GM23338 (cell line): Measurements from ENCODE around the gene IGSF9B. TPM values are rescaled to one million over a fixed set of nuclear protein-coding genes. Genes with fewer than 3 reads are reported as not detected.

Experiments used
- ATAC-seq: fragments of 200-7000 bp; cut with Tn5 transposase; 3 replicates; pipeline ENCODE4 v1.9.1; 2020
- DNase-seq: peaks from one replicate; pipeline ENCODE4 v3.0.0-alpha.2; 2015; ENCODE audit warnings: low spot score
- H2AFZ ChIP-seq: fragments of 200-600 bp; sonication (generic); 2 replicates; pipeline ENCODE4 v1.8.0; 2016; ENCODE audit warnings: antibody characterized with exemption, mild to moderate bottlenecking, moderate library complexity
- H3F3A ChIP-seq: fragments of 200-600 bp; sonication (generic); replicated peaks from 2 replicates; pipeline ENCODE4 v1.8.0; 2017; ENCODE audit warnings: antibody characterized with exemption, mixed run types, low read depth
- H3K27ac ChIP-seq: fragments of 200-600 bp; sonication (generic); 2 replicates; pipeline ENCODE4 v1.6.1; 2016; ENCODE audit warnings: low read depth
- H3K27me3 ChIP-seq: fragments of 200-600 bp; sonication (generic); 2 replicates; pipeline ENCODE4 v1.8.0; 2016; ENCODE audit warnings: mild to moderate bottlenecking, mixed run types, moderate library complexity; ENCODE audit not compliant: insufficient read depth
- H3K36me3 ChIP-seq: fragments of 200-600 bp; sonication (generic); 2 replicates; pipeline ENCODE4 v1.8.0; 2016; ENCODE audit warnings: mild to moderate bottlenecking; ENCODE audit not compliant: insufficient read depth
- H3K4me1 ChIP-seq: fragments of 200-600 bp; sonication (generic); 2 replicates; pipeline ENCODE4 v1.8.0; 2016; ENCODE audit warnings: mild to moderate bottlenecking, moderate library complexity; ENCODE audit not compliant: insufficient read depth
- H3K4me2 ChIP-seq: fragments of 200-600 bp; sonication (generic); 2 replicates; pipeline ENCODE4 v1.7.1; 2017; ENCODE audit warnings: mixed run types
- H3K4me3 ChIP-seq: fragments of 200-600 bp; sonication (generic); 2 replicates; pipeline ENCODE4 v1.6.1; 2016; ENCODE audit warnings: mixed run types
- H3K79me2 ChIP-seq: fragments of 200-600 bp; sonication (generic); replicated peaks from 2 replicates; pipeline ENCODE4 v1.8.0; 2017; ENCODE audit warnings: mild to moderate bottlenecking; ENCODE audit not compliant: insufficient read depth
- H3K9me2 ChIP-seq: fragments of 200-600 bp; sonication (generic); 2 replicates; pipeline ENCODE4 v1.8.0; 2017; ENCODE audit not compliant: insufficient read depth
- H4K20me1 ChIP-seq: fragments of 200-600 bp; sonication (generic); replicated peaks from 2 replicates; pipeline ENCODE4 v1.8.0; 2017; ENCODE audit warnings: mild to moderate bottlenecking; ENCODE audit not compliant: insufficient read depth
- H3K27ac Mint-ChIP-seq: 2 replicates; pipeline ENCODE4 v1.8.0; 2020; ENCODE audit warnings: inconsistent platforms, mild to moderate bottlenecking, moderate library complexity, mixed read lengths
- H3K27me3 Mint-ChIP-seq: 3 replicates; pipeline ENCODE4 v1.8.0; 2022; ENCODE audit warnings: low read depth, mild to moderate bottlenecking, moderate library complexity, mixed read lengths, inconsistent platforms; ENCODE audit not compliant: insufficient read depth, poor library complexity
- H3K36me3 Mint-ChIP-seq: 3 replicates; pipeline ENCODE4 v1.8.0; 2021; ENCODE audit warnings: low read depth, mild to moderate bottlenecking, inconsistent platforms, moderate library complexity, mixed read lengths
- H3K4me1 Mint-ChIP-seq: 3 replicates; pipeline ENCODE4 v1.8.0; 2020; ENCODE audit warnings: mild to moderate bottlenecking, inconsistent platforms, mixed read lengths
- H3K4me3 Mint-ChIP-seq: 3 replicates; pipeline ENCODE4 v1.8.0; 2021; ENCODE audit warnings: moderate library complexity, mild to moderate bottlenecking, inconsistent platforms, mixed read lengths
- H3K9me3 Mint-ChIP-seq: 3 replicates; pipeline ENCODE4 v1.8.0; 2020; ENCODE audit warnings: moderate library complexity, mild to moderate bottlenecking, inconsistent platforms, mixed read lengths
- CREB1 ChIP-seq: fragments of 250-450 bp; sonication (Bioruptor Pico); IDR thresholded peaks from 2 replicates; pipeline ENCODE4 v1.5.0; 2020; ENCODE audit warnings: low read depth, mild to moderate bottlenecking, moderate library complexity
- EZH2 ChIP-seq: fragments of 200-600 bp; sonication (generic); IDR thresholded peaks from one replicate; pipeline ENCODE4 v1.8.0; 2017; ENCODE audit warnings: antibody characterized with exemption, mild to moderate bottlenecking, low read depth; ENCODE audit not compliant: unreplicated experiment
- EZH2phosphoT487 ChIP-seq: fragments of 200-600 bp; sonication (generic); IDR thresholded peaks from one replicate; pipeline ENCODE4 v1.8.1; 2018; ENCODE audit warnings: antibody characterized with exemption; ENCODE audit not compliant: unreplicated experiment
- JUNB ChIP-seq: IDR thresholded peaks from one replicate; pipeline ENCODE4 v1.6.1; 2016; ENCODE audit warnings: antibody characterized with exemption; ENCODE audit not compliant: unreplicated experiment
- NANOG ChIP-seq: IDR thresholded peaks from 2 replicates; pipeline ENCODE4 v1.6.1; 2016; ENCODE audit warnings: antibody characterized with exemption, borderline replicate concordance
- POLR2AphosphoS5 ChIP-seq: IDR thresholded peaks from 2 replicates; pipeline ENCODE4 v1.6.1; 2016; ENCODE audit warnings: antibody characterized with exemption, low read depth
- STAT1 ChIP-seq: IDR thresholded peaks from one replicate; pipeline ENCODE4 v1.6.1; 2016; ENCODE audit warnings: antibody characterized with exemption; ENCODE audit not compliant: unreplicated experiment
- ZNF114 ChIP-seq: fragments of 250-450 bp; sonication (Bioruptor Pico); IDR thresholded peaks from 2 replicates; pipeline ENCODE4 v1.5.0; 2020; ENCODE audit warnings: mild to moderate bottlenecking, moderate library complexity
- ZNF331 ChIP-seq: fragments of 250-450 bp; sonication (Bioruptor Pico); IDR thresholded peaks from 2 replicates; pipeline ENCODE4 v1.5.0; 2020; ENCODE audit warnings: low read depth, mild to moderate bottlenecking, moderate library complexity
- polyA plus RNA-seq: library from polyadenylated mRNA; unstranded; fragments of >200 nt; fragmentation: Nextera tagmentation; extraction: Ambion mirVana; gene quantifications from 2 replicates; pipeline ENCODE4 v1.2.1, GENCODE V29; 2016
- total RNA-seq: library from RNA; depleted of rRNA; stranded (reverse); fragments of >200 nt; shearing (Covaris generic); gene quantifications from 2 replicates; pipeline ENCODE4 v1.2.3, GENCODE V29; 2014
- TF ChIP-seq, protein P1 (sequence below), 2 experiments: fragments of 200-600 bp in 1 of 2; sonication (generic) in 1 of 2; conservative IDR thresholded peaks; 2 replicates each; pipeline versions ENCODE4 v1.5.1 to v1.6.1; 2016 to 2017; ENCODE audit warnings: antibody characterized with exemption in 2 of 2, low read depth in 2 of 2, mild to moderate bottlenecking in 2 of 2, moderate library complexity in 1 of 2
- TF ChIP-seq, protein P2 (sequence below): fragments of 250-450 bp; sonication (Bioruptor Pico); IDR thresholded peaks from 2 replicates; pipeline ENCODE4 v1.5.0; 2020; ENCODE audit warnings: mild to moderate bottlenecking, moderate library complexity
- TF ChIP-seq, protein P3 (sequence below): IDR thresholded peaks from 2 replicates; pipeline ENCODE4 v1.6.1; 2016; ENCODE audit warnings: antibody characterized with exemption
- TF ChIP-seq, protein P4 (sequence below): IDR thresholded peaks from one replicate; pipeline ENCODE4 v1.6.1; 2018; ENCODE audit warnings: antibody characterized with exemption; ENCODE audit not compliant: unreplicated experiment

Gene IGSF9B
- total and polyA plus RNA-seq, 2 experiments from 2014 or later = 8.7 to 51.2 TPM

DNA sequence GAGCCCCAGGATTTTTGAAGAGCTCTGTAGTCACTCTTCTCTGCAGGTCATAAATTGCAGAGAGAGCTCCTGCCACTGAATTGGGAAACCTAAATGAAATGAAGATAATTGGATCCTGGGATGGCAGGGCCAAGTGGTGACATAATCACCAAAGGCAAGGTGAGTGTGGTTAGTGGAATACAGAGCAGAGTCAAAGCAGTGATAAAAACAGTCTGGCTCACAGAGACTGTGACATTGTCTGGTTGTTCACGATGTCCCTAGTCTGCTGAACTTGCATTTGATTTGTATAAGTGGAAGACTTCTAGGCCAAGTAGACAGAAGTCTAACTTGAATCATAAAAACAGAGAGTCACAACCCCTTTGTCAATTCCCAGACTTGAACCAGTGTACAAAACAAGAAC lies 84.6 kb downstream of the IGSF9B start:
- Histone ChIP-seq H3F3A (no peaks in the 10 kb centered on the region), H3K36me3 (no peaks in the 10 kb centered on the region), H3K4me1 (no peaks in the 10 kb centered on the region), H2AFZ (no peak overlapping the region), H3K79me2 (no peaks in the 10 kb centered on the region), H3K27me3 (no peaks in the 10 kb centered on the region), H3K4me2 (no peak overlapping the region), H3K9me2 (0 out of 2 replicates have a peak, but pooled peaks cover 9% of the 10 kb centered on the region), H4K20me1 (no peaks in the 10 kb centered on the region), H3K4me3 (no peak overlapping the region), H3K27ac (no peak overlapping the region)
- Mint-ChIP-seq H3K27ac (no peak overlapping the region), H3K4me3 (no peak overlapping the region), H3K4me1 (no peaks in the 10 kb centered on the region), H3K36me3 (no peaks in the 10 kb centered on the region), H3K27me3 (no peaks in the 10 kb centered on the region), H3K9me3 (no peaks in the 10 kb centered on the region; the same call in 2 of the 3 replicates)
- TF ChIP-seq NANOG (no peak), ZNF114 (CRISPR knock-in tag) (no peak), POLR2AphosphoS5 (no peak), EZH2phosphoT487 (no peak), JUNB (no peak), STAT1 (no peak), EZH2 (no peak), ZNF331 (CRISPR knock-in tag) (no peak), CREB1 (no peak)
- TF ChIP-seq, protein P1, sequence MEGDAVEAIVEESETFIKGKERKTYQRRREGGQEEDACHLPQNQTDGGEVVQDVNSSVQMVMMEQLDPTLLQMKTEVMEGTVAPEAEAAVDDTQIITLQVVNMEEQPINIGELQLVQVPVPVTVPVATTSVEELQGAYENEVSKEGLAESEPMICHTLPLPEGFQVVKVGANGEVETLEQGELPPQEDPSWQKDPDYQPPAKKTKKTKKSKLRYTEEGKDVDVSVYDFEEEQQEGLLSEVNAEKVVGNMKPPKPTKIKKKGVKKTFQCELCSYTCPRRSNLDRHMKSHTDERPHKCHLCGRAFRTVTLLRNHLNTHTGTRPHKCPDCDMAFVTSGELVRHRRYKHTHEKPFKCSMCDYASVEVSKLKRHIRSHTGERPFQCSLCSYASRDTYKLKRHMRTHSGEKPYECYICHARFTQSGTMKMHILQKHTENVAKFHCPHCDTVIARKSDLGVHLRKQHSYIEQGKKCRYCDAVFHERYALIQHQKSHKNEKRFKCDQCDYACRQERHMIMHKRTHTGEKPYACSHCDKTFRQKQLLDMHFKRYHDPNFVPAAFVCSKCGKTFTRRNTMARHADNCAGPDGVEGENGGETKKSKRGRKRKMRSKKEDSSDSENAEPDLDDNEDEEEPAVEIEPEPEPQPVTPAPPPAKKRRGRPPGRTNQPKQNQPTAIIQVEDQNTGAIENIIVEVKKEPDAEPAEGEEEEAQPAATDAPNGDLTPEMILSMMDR (conservative IDR thresholded peaks at IDR 0.05; ENCODE audit: low read depth in 2 of 2) = no peak
- TF ChIP-seq, protein P2, sequence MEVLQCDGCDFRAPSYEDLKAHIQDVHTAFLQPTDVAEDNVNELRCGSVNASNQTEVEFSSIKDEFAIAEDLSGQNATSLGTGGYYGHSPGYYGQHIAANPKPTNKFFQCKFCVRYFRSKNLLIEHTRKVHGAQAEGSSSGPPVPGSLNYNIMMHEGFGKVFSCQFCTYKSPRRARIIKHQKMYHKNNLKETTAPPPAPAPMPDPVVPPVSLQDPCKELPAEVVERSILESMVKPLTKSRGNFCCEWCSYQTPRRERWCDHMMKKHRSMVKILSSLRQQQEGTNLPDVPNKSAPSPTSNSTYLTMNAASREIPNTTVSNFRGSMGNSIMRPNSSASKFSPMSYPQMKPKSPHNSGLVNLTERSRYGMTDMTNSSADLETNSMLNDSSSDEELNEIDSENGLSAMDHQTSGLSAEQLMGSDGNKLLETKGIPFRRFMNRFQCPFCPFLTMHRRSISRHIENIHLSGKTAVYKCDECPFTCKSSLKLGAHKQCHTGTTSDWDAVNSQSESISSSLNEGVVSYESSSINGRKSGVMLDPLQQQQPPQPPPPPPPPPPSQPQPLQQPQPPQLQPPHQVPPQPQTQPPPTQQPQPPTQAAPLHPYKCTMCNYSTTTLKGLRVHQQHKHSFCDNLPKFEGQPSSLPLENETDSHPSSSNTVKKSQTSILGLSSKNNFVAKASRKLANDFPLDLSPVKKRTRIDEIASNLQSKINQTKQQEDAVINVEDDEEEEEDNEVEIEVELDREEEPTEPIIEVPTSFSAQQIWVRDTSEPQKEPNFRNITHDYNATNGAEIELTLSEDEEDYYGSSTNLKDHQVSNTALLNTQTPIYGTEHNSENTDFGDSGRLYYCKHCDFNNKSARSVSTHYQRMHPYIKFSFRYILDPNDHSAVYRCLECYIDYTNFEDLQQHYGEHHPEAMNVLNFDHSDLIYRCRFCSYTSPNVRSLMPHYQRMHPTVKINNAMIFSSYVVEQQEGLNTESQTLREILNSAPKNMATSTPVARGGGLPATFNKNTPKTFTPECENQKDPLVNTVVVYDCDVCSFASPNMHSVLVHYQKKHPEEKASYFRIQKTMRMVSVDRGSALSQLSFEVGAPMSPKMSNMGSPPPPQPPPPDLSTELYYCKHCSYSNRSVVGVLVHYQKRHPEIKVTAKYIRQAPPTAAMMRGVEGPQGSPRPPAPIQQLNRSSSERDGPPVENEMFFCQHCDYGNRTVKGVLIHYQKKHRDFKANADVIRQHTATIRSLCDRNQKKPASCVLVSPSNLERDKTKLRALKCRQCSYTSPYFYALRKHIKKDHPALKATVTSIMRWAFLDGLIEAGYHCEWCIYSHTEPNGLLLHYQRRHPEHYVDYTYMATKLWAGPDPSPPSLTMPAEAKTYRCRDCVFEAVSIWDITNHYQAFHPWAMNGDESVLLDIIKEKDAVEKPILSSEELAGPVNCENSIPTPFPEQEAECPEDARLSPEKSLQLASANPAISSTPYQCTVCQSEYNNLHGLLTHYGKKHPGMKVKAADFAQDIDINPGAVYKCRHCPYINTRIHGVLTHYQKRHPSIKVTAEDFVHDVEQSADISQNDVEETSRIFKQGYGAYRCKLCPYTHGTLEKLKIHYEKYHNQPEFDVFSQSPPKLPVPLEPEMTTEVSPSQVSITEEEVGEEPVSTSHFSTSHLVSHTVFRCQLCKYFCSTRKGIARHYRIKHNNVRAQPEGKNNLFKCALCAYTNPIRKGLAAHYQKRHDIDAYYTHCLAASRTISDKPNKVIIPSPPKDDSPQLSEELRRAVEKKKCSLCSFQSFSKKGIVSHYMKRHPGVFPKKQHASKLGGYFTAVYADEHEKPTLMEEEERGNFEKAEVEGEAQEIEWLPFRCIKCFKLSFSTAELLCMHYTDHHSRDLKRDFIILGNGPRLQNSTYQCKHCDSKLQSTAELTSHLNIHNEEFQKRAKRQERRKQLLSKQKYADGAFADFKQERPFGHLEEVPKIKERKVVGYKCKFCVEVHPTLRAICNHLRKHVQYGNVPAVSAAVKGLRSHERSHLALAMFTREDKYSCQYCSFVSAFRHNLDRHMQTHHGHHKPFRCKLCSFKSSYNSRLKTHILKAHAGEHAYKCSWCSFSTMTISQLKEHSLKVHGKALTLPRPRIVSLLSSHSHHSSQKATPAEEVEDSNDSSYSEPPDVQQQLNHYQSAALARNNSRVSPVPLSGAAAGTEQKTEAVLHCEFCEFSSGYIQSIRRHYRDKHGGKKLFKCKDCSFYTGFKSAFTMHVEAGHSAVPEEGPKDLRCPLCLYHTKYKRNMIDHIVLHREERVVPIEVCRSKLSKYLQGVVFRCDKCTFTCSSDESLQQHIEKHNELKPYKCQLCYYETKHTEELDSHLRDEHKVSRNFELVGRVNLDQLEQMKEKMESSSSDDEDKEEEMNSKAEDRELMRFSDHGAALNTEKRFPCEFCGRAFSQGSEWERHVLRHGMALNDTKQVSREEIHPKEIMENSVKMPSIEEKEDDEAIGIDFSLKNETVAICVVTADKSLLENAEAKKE (CRISPR knock-in tag) = no peak
- TF ChIP-seq, protein P3, sequence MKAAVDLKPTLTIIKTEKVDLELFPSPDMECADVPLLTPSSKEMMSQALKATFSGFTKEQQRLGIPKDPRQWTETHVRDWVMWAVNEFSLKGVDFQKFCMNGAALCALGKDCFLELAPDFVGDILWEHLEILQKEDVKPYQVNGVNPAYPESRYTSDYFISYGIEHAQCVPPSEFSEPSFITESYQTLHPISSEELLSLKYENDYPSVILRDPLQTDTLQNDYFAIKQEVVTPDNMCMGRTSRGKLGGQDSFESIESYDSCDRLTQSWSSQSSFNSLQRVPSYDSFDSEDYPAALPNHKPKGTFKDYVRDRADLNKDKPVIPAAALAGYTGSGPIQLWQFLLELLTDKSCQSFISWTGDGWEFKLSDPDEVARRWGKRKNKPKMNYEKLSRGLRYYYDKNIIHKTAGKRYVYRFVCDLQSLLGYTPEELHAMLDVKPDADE = no peak
- TF ChIP-seq, protein P4, sequence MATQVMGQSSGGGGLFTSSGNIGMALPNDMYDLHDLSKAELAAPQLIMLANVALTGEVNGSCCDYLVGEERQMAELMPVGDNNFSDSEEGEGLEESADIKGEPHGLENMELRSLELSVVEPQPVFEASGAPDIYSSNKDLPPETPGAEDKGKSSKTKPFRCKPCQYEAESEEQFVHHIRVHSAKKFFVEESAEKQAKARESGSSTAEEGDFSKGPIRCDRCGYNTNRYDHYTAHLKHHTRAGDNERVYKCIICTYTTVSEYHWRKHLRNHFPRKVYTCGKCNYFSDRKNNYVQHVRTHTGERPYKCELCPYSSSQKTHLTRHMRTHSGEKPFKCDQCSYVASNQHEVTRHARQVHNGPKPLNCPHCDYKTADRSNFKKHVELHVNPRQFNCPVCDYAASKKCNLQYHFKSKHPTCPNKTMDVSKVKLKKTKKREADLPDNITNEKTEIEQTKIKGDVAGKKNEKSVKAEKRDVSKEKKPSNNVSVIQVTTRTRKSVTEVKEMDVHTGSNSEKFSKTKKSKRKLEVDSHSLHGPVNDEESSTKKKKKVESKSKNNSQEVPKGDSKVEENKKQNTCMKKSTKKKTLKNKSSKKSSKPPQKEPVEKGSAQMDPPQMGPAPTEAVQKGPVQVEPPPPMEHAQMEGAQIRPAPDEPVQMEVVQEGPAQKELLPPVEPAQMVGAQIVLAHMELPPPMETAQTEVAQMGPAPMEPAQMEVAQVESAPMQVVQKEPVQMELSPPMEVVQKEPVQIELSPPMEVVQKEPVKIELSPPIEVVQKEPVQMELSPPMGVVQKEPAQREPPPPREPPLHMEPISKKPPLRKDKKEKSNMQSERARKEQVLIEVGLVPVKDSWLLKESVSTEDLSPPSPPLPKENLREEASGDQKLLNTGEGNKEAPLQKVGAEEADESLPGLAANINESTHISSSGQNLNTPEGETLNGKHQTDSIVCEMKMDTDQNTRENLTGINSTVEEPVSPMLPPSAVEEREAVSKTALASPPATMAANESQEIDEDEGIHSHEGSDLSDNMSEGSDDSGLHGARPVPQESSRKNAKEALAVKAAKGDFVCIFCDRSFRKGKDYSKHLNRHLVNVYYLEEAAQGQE = no peak
- ATAC-seq = no peak
- DNase-seq = no peak
